Measurements from ENCODE around the gene ITGB3BP. TPM values are rescaled to one million over a fixed set of nuclear protein-coding genes. Genes with fewer than 3 reads are reported as not detected.
A peak's percentile ranks its signal among the peaks of the same experiment; 100 is the strongest.

ITGB3BP gene
- total and polyA plus RNA-seq, 2 of the 13 experiments (the other 11 are each of a cell fraction or from before 2014, with no cell fraction given), result 19.0 to 46.5 TPM

- FAIRE-seq, result no peak
- H3K27me3 ChIP-seq (ENCODE audit: control insufficient read depth in 1 of 2, insufficient read depth in 2 of 2, low read length in 2 of 2), result no peaks in the 10 kb centered on the region
- H4K20me1 ChIP-seq (ENCODE audit: insufficient read depth, low read length), result no peaks in the 10 kb centered on the region
- BruUV-seq (replicated peaks), result no TSS peak
- TF ChIP-seq MAFF (IDR thresholded peaks at IDR 0.05; ENCODE audit: low read depth, low read length), result peak; percentile 64
- peak; percentile 35 to 73; a peak in 3 of 4 replicates for TF ChIP-seq MAFK (conservative IDR thresholded peaks at IDR 0.05 in 1 of 2, IDR thresholded peaks at IDR 0.05 in 1 of 2; ENCODE audit: low read length in 2 of 2)
- no peak for TF ChIP-seq ZNF354B (CRISPR knock-in tag; IDR thresholded peaks at IDR 0.05)
- TF ChIP-seq ZNF550 (CRISPR knock-in tag; IDR thresholded peaks at IDR 0.05; ENCODE audit: borderline replicate concordance), result no peak
- no peak for TF ChIP-seq ZMAT3 (CRISPR knock-in tag; conservative IDR thresholded peaks at IDR 0.05)
- no peak overlapping the region for H3K27ac ChIP-seq (ENCODE audit: extremely low read length, insufficient read depth, low read length)
- H3K9ac ChIP-seq (ENCODE audit: insufficient read depth, low read depth, low read length), result no peak overlapping the region
- H3K4me1 ChIP-seq (ENCODE audit: insufficient read depth, low read length), result no peaks in the 10 kb centered on the region
- CTCF ChIA-PET (ENCODE audit: low intra/inter-chr PET ratio, low total read pairs), result no interaction called here
- intact Hi-C loops (cut with micrococcal nuclease; ENCODE audit: unreplicated experiment) (no loop called here), in situ Hi-C loops (cut with HindIII; ENCODE audit: extremely low pct_ligation_motif_present, low pct_unique_long_range_greater_than_20kb) (no loop called here)
- no peaks in the 10 kb centered on the region for H3K9me3 ChIP-seq (ENCODE audit: low read length)
- DNase-seq (ENCODE audit: low spot score), result no peak
- H3K4me2 ChIP-seq (ENCODE audit: low read depth, low read length), result no peak overlapping the region
- no peaks in the 10 kb centered on the region; a peak in 1 of 5 replicates for H3K36me3 ChIP-seq (replicated peaks in 1 of 2; ENCODE audit: control insufficient read depth in 1 of 2, insufficient read depth in 2 of 2, low read length in 2 of 2)
- no peak overlapping the region for H2AFZ ChIP-seq (ENCODE audit: low read length)
- POLR2A ChIA-PET, result no interaction called here
- no peak for ATAC-seq
- H3K4me3 ChIP-seq (replicated peaks in 1 of 3; ENCODE audit: insufficient read depth in 1 of 3, low read depth in 2 of 3, low read length in 3 of 3), result no peak overlapping the region
- no peaks in the 10 kb centered on the region for H3K79me2 ChIP-seq (ENCODE audit: insufficient read depth, low read length)
These were observed 117.0 kb downstream of the ITGB3BP start for GRCh38 chr1:63405987-63406386.

- ChIA-PET POLR2A (no interaction called here), CTCF (ENCODE audit: low intra/inter-chr PET ratio, low total read pairs) (no interaction called here)
- H3K4me3 ChIP-seq (replicated peaks in 1 of 3; ENCODE audit: insufficient read depth in 1 of 3, low read depth in 2 of 3, low read length in 3 of 3), result no peak overlapping the region
- H3K9ac ChIP-seq (ENCODE audit: insufficient read depth, low read depth, low read length), result no peak overlapping the region
- H3K9me3 ChIP-seq (ENCODE audit: low read length), result no peaks in the 10 kb centered on the region
- H4K20me1 ChIP-seq (ENCODE audit: insufficient read depth, low read length), result no peaks in the 10 kb centered on the region
- ATAC-seq, result no peak
- H3K27ac ChIP-seq (ENCODE audit: extremely low read length, insufficient read depth, low read length), result no peak overlapping the region
- H3K36me3 ChIP-seq (replicated peaks in 1 of 2; ENCODE audit: control insufficient read depth in 1 of 2, insufficient read depth in 2 of 2, low read length in 2 of 2), result no peaks in the 10 kb centered on the region; a peak in 1 of 5 replicates
- H3K4me2 ChIP-seq (ENCODE audit: low read depth, low read length), result no peak overlapping the region
- no peaks in the 10 kb centered on the region for H3K4me1 ChIP-seq (ENCODE audit: insufficient read depth, low read length)
- DNase-seq (ENCODE audit: low spot score), result no peak
- H2AFZ ChIP-seq (ENCODE audit: low read length), result no peak overlapping the region
- intact Hi-C loops (cut with micrococcal nuclease; ENCODE audit: unreplicated experiment) (no loop called here), in situ Hi-C loops (cut with HindIII; ENCODE audit: extremely low pct_ligation_motif_present, low pct_unique_long_range_greater_than_20kb) (no loop called here)
- H3K27me3 ChIP-seq (ENCODE audit: control insufficient read depth in 1 of 2, insufficient read depth in 2 of 2, low read length in 2 of 2), result no peaks in the 10 kb centered on the region
- BruUV-seq (replicated peaks), result no TSS peak
- FAIRE-seq, result no peak
- no peaks in the 10 kb centered on the region for H3K79me2 ChIP-seq (ENCODE audit: insufficient read depth, low read length)
- TF ChIP-seq BATF2 (CRISPR knock-in tag; IDR thresholded peaks at IDR 0.05) (no peak), MXD3 (CRISPR knock-in tag; IDR thresholded peaks at IDR 0.05) (no peak), ZNF710 (CRISPR knock-in tag; IDR thresholded peaks at IDR 0.05; ENCODE audit: borderline replicate concordance) (no peak), NCOA1 (CRISPR knock-in tag; IDR thresholded peaks at IDR 0.05) (no peak), MTF1 (CRISPR knock-in tag; IDR thresholded peaks at IDR 0.05) (no peak), ATRX (CRISPR knock-in tag; IDR thresholded peaks at IDR 0.05; ENCODE audit: borderline replicate concordance) (no peak)
These were observed 118.0 kb downstream of the ITGB3BP start for GRCh38 chr1:63405021-63405420.
